H1 (cell line): ENCODE data around the gene SFXN4. TPM values are rescaled to one million over a fixed set of nuclear protein-coding genes. Genes with fewer than 3 reads are reported as not detected.

Experiments
- CTCF ChIA-PET: fragments of 300-600 bp; sonication (Branson Sonifier 250); formaldehyde crosslinking; loops from one replicate; lab custom pipeline; 2021; ENCODE audit not compliant: partially characterized antibody; lab: Charles Lee
- POLR2A ChIA-PET: fragments of 300-600 bp; sonication (Branson Sonifier 250); formaldehyde crosslinking; loops from one replicate; lab custom pipeline; 2021; ENCODE audit warnings: inconsistent platforms; ENCODE audit not compliant: partially characterized antibody; lab: Charles Lee
- DNase-seq, 2 experiments: peaks; one replicate each; pipeline versions ENCODE4 v3.0.0 to v3.0.0-alpha.2; 2010 to 2022; ENCODE audit warnings: low spot score in 2 of 2, low read depth in 1 of 2, mixed read lengths in 1 of 2
- FAIRE-seq: peaks from 2 replicates; lab custom pipeline; 2011; peaks lifted over from hg19 to GRCh38; lab: Jason Lieb, UNC
- H2AFZ ChIP-seq: 2 replicates; pipeline ENCODE4 v1.8.1; 2012; ENCODE audit warnings: low read length, inconsistent platforms
- H2AK5ac ChIP-seq: 2 replicates; pipeline ENCODE4 v1.6.1; 2013; ENCODE audit warnings: low read depth, low read length
- H2BK120ac ChIP-seq: replicated peaks from 2 replicates; pipeline ENCODE3; 2013; ENCODE audit warnings: low read depth, low read length, inconsistent platforms
- H2BK12ac ChIP-seq: 2 replicates; pipeline ENCODE4 v1.6.1; 2013; ENCODE audit warnings: low read depth, low read length
- H2BK15ac ChIP-seq: 2 replicates; pipeline ENCODE4 v1.6.1; 2013; ENCODE audit warnings: low read length
- H2BK20ac ChIP-seq: 2 replicates; pipeline ENCODE4 v1.6.1; 2013; ENCODE audit warnings: low read length
- H2BK5ac ChIP-seq: 2 replicates; pipeline ENCODE4 v1.6.1; 2013; ENCODE audit warnings: low read depth, low read length
- H3K14ac ChIP-seq: 2 replicates; pipeline ENCODE4 v1.6.1; 2013; ENCODE audit warnings: inconsistent platforms; ENCODE audit not compliant: insufficient read length
- H3K18ac ChIP-seq: 2 replicates; pipeline ENCODE4 v1.6.1; 2013; ENCODE audit warnings: low read length; ENCODE audit errors: extremely low read depth
- H3K23ac ChIP-seq: 2 replicates; pipeline ENCODE4 v1.6.1; 2013; ENCODE audit warnings: inconsistent platforms; ENCODE audit not compliant: insufficient read length
- H3K23me2 ChIP-seq: 2 replicates; pipeline ENCODE4 v1.6.1; 2013; ENCODE audit warnings: low read depth, low read length
- H3K27ac ChIP-seq: 2 replicates; pipeline ENCODE4 v1.6.1; 2011; ENCODE audit warnings: low read depth, low read length, inconsistent platforms
- H3K27me3 ChIP-seq, 4 experiments: replicated peaks in 1 of 4; 1 replicate in 1 of 4; 2 replicates in 3 of 4; pipeline versions ENCODE4 v1.6.1 to v1.8.1; 2011 to 2013; ENCODE audit warnings: low read length in 3 of 4, mild to moderate bottlenecking in 3 of 4, inconsistent platforms in 2 of 4, mixed read lengths in 2 of 4, moderate library complexity in 1 of 4; ENCODE audit not compliant: control insufficient read depth in 3 of 4, insufficient read depth in 3 of 4; ENCODE audit errors: extremely low read depth in 1 of 4
- H3K36me3 ChIP-seq, 4 experiments: 2 replicates each; pipeline versions ENCODE4 v1.6.1 to v1.8.1; 2011 to 2013; ENCODE audit warnings: mild to moderate bottlenecking in 4 of 4, low read length in 3 of 4, moderate library complexity in 2 of 4, control low read depth in 1 of 4, inconsistent platforms in 1 of 4; ENCODE audit not compliant: insufficient read depth in 4 of 4, control insufficient read depth in 2 of 4
- H3K4ac ChIP-seq: replicated peaks from 2 replicates; pipeline ENCODE3; 2013; ENCODE audit warnings: low read length, low read depth, mixed read lengths, inconsistent platforms; ENCODE audit not compliant: insufficient read length
- H3K4me1 ChIP-seq, 4 experiments: replicated peaks in 1 of 4; 1 replicate in 1 of 4; 2 replicates in 3 of 4; pipeline versions ENCODE4 v1.6.1 to v1.8.1; 2011 to 2013; ENCODE audit warnings: low read length in 3 of 4, inconsistent platforms in 2 of 4, mixed read lengths in 1 of 4; ENCODE audit not compliant: insufficient read depth in 4 of 4, control insufficient read depth in 3 of 4
- H3K4me2 ChIP-seq, 2 experiments: 2 replicates each; pipeline versions ENCODE4 v1.6.1 to v1.8.1; 2011 to 2013; ENCODE audit warnings: low read depth in 2 of 2, low read length in 2 of 2, control low read depth in 1 of 2, inconsistent platforms in 1 of 2, mild to moderate bottlenecking in 1 of 2; ENCODE audit not compliant: insufficient read depth in 1 of 2
- H3K4me3 ChIP-seq, 4 experiments: fragments of 200-600, 300-600 bp in 1 of 4; sonication (generic), shearing (Covaris generic), sonication (Bioruptor Twin) in 1 of 4; 2 replicates each; pipeline versions ENCODE4 v1.5.1 to v1.8.1; 2011 to 2016; ENCODE audit warnings: low read length in 4 of 4, low read depth in 3 of 4, control low read depth in 2 of 4, inconsistent platforms in 2 of 4, mild to moderate bottlenecking in 2 of 4, mixed read lengths in 1 of 4, moderate library complexity in 1 of 4; ENCODE audit not compliant: insufficient read depth in 2 of 4; ENCODE audit errors: extremely low read depth in 1 of 4
- H3K56ac ChIP-seq: replicated peaks from 2 replicates; pipeline ENCODE3; 2013; ENCODE audit warnings: low read depth, mild to moderate bottlenecking, mixed read lengths, low read length, inconsistent platforms; ENCODE audit not compliant: insufficient read length
- H3K79me1 ChIP-seq: 2 replicates; pipeline ENCODE4 v1.6.1; 2013; ENCODE audit warnings: low read depth, low read length, control low read depth
- H3K79me2 ChIP-seq, 2 experiments: 2 replicates each; pipeline versions ENCODE4 v1.6.1 to v1.8.1; 2012 to 2013; ENCODE audit warnings: low read length in 2 of 2, mild to moderate bottlenecking in 2 of 2, inconsistent platforms in 1 of 2; ENCODE audit not compliant: insufficient read depth in 2 of 2, control insufficient read depth in 1 of 2
- H3K9ac ChIP-seq, 4 experiments: replicated peaks in 1 of 4; 1 replicate in 1 of 4; 2 replicates in 3 of 4; pipeline versions ENCODE4 v1.6.1 to v1.8.1; 2011 to 2013; ENCODE audit warnings: low read depth in 3 of 4, low read length in 3 of 4, control low read depth in 2 of 4, mild to moderate bottlenecking in 2 of 4, moderate library complexity in 2 of 4, inconsistent platforms in 1 of 4; ENCODE audit errors: extremely low read depth in 1 of 4
- H3K9me3 ChIP-seq, 2 experiments: 2 replicates each; pipeline versions ENCODE4 v1.6.1 to v1.8.1; 2012 to 2013; ENCODE audit warnings: mild to moderate bottlenecking in 2 of 2, moderate library complexity in 2 of 2, control low read depth in 1 of 2, inconsistent platforms in 1 of 2, low read depth in 1 of 2, low read length in 1 of 2, mixed read lengths in 1 of 2; ENCODE audit not compliant: insufficient read depth in 2 of 2
- H4K20me1 ChIP-seq, 2 experiments: replicated peaks in 1 of 2; 2 replicates each; pipeline versions ENCODE3 to v1.8.1; 2011 to 2013; ENCODE audit warnings: inconsistent platforms in 2 of 2, low read length in 2 of 2, mild to moderate bottlenecking in 1 of 2; ENCODE audit not compliant: insufficient read depth in 2 of 2, control insufficient read depth in 1 of 2
- H4K5ac ChIP-seq: 2 replicates; pipeline ENCODE4 v1.6.1; 2013; ENCODE audit warnings: low read length, low read depth, mixed read lengths, inconsistent platforms; ENCODE audit not compliant: insufficient read length
- H4K8ac ChIP-seq: 2 replicates; pipeline ENCODE4 v1.8.0; 2013; ENCODE audit warnings: mild to moderate bottlenecking, moderate library complexity, low read length, inconsistent platforms; ENCODE audit not compliant: insufficient read depth; ENCODE audit errors: extremely low read depth
- H4K91ac ChIP-seq: replicated peaks from 2 replicates; pipeline ENCODE3; 2013; ENCODE audit warnings: low read length, mixed read lengths, inconsistent platforms; ENCODE audit not compliant: insufficient read length
- ASH2L ChIP-seq: fragments of 200-600, 300-600 bp; sonication (generic); IDR thresholded peaks from one replicate; pipeline ENCODE4 v1.7.1; 2017; ENCODE audit warnings: low read length
- BCL11A ChIP-seq, 2 experiments: IDR thresholded peaks; one replicate each; pipeline ENCODE4 v1.6.1; 2011; ENCODE audit warnings: low read depth in 2 of 2, low read length in 2 of 2, mild to moderate bottlenecking in 2 of 2
- CBX8 ChIP-seq: fragments of 300-800, 300-1000 bp; sonication (generic); IDR thresholded peaks from 2 replicates; pipeline ENCODE4 v1.7.1; 2016; ENCODE audit warnings: low read depth, low read length, borderline replicate concordance
- CHD1 ChIP-seq: IDR thresholded peaks from 2 replicates; pipeline ENCODE4 v1.6.1; 2012; ENCODE audit warnings: low read depth, low read length, improper control_type of control experiment
- CHD2 ChIP-seq: IDR thresholded peaks from 2 replicates; pipeline ENCODE4 v1.6.1; 2012; ENCODE audit warnings: low read length, improper control_type of control experiment
- GTF2F1 ChIP-seq: IDR thresholded peaks from 2 replicates; pipeline ENCODE4 v1.6.1; 2012; ENCODE audit warnings: low read depth, low read length, improper control_type of control experiment, borderline replicate concordance
- POU5F1 ChIP-seq: IDR thresholded peaks from 2 replicates; pipeline ENCODE4 v1.6.1; 2011; ENCODE audit warnings: low read depth, mild to moderate bottlenecking, low read length, moderate library complexity
- RXRA ChIP-seq: IDR thresholded peaks from 2 replicates; pipeline ENCODE4 v1.6.1; 2011; ENCODE audit warnings: low read depth, mild to moderate bottlenecking, low read length, moderate library complexity; ENCODE audit not compliant: insufficient read depth
- SIN3A ChIP-seq, 2 experiments: IDR thresholded peaks in 1 of 2; conservative IDR thresholded peaks in 1 of 2; 2 replicates each; pipeline ENCODE4 v1.6.1; 2011 to 2012; ENCODE audit warnings: low read length in 2 of 2, improper control_type of control experiment in 1 of 2, low read depth in 1 of 2, mild to moderate bottlenecking in 1 of 2
- SP4 ChIP-seq: IDR thresholded peaks from 2 replicates; pipeline ENCODE4 v1.6.1; 2012; ENCODE audit warnings: low read length, inconsistent platforms
- TAF7 ChIP-seq: optimal IDR thresholded peaks from 2 replicates; pipeline ENCODE3; 2011; ENCODE audit warnings: low read depth, mild to moderate bottlenecking, inconsistent platforms, low read length, moderate library complexity, borderline replicate concordance
- TBP ChIP-seq: IDR thresholded peaks from 2 replicates; pipeline ENCODE4 v1.6.1; 2011; ENCODE audit warnings: low read depth, low read length, improper control_type of control experiment
- TEAD4 ChIP-seq: IDR thresholded peaks from 2 replicates; pipeline ENCODE4 v1.6.1; 2012; ENCODE audit warnings: low read depth, low read length, inconsistent platforms, mixed read lengths
- YY1 ChIP-seq: IDR thresholded peaks from 2 replicates; pipeline ENCODE4 v1.6.1; 2011; ENCODE audit warnings: low read depth, mild to moderate bottlenecking, low read length
- WGBS, 2 experiments: shearing (Covaris generic) in 1 of 2; methylation state at CpG; one replicate each; pipeline versions ENCODE4 v1.1.6 to v1.1.7; 2013 to 2015; ENCODE audit warnings: low lambda C conversion rate in 2 of 2, mixed read lengths in 2 of 2, inconsistent platforms in 1 of 2, low coverage in 1 of 2, missing lambda C conversion rate in 1 of 2; ENCODE audit not compliant: insufficient replicate concordance in 2 of 2, insufficient coverage in 1 of 2, insufficient read length in 1 of 2; ENCODE audit errors: extremely low coverage in 1 of 2, missing lambda C conversion rate in 1 of 2; 5-methylcytosine and 5-hydroxymethylcytosine counted together
- polyA plus RNA-seq, 7 experiments: library from polyadenylated mRNA; depleted of rRNA in 3 of 7; stranded (reverse) in 5 of 7; unstranded in 2 of 7; fragments of >200 nt in 5 of 7; fragments of 200-250 nt in 2 of 7; gene quantifications; 1 replicate in 5 of 7; 2 replicates in 1 of 7; 4 replicates in 1 of 7; pipeline versions ENCODE4 v1.2.1 to v1.2.3, GENCODE V29; 2011 to 2013; ENCODE audit warnings: missing spikeins in 2 of 7, mixed read lengths in 2 of 7
- total RNA-seq: library from RNA; stranded (reverse); fragmentation: NEBNext Ultra II Directional; extraction: Animal tissue kit (Norgen Biotek cat#: 25700); gene quantifications from 2 replicates; pipeline ENCODE4 v1.2.1, GENCODE V29; 2021
- TF ChIP-seq, protein P1 (sequence below): IDR thresholded peaks from 2 replicates; pipeline ENCODE4 v1.6.1; 2012; ENCODE audit warnings: inconsistent platforms

Gene SFXN4
- total and polyA plus RNA-seq, 2 of the 8 experiments (the other 6 are each of a cell fraction or from before 2014, with no cell fraction given) = 15.4 to 21.6 TPM

DNA sequence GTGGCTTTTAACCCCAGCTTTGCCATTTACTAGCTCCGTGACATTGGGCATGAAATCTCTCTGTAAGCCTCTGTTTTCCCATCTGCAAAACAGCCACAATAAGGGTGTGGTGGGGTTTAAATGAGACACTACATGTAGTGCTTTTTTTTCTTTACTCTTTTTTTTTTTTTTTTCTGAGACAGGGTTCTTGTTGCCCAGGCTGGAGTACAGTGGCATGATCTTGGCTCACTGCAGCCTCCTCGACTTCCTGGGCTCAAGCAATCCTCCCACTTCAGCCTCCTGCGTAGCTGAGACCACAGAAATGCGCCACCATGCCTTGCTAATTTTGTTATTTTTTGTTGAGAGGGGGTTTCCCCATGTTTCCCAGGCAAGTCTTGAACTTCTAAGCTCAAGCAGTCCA is 69.9 kb downstream of the SFXN4 start:
- Histone ChIP-seq H4K20me1 (no peaks in the 10 kb centered on the region), H4K91ac (no peak overlapping the region), H3K4ac (no peak overlapping the region), H3K9ac (no peak overlapping the region), H2BK5ac (no peak overlapping the region), H2AK5ac (no peak overlapping the region), H4K8ac (no peak overlapping the region), H3K23ac (no peak overlapping the region), H3K79me2 (no peaks in the 10 kb centered on the region), H3K36me3 (no peaks in the 10 kb centered on the region), H3K14ac (no peak overlapping the region), H3K27me3 (no peaks in the 10 kb centered on the region), H4K5ac (no peak overlapping the region), H3K23me2 (no peaks in the 10 kb centered on the region), H3K9me3 (no peaks in the 10 kb centered on the region), H3K4me1 (no peaks in the 10 kb centered on the region), H2BK120ac (no peak overlapping the region), H3K56ac (no peak overlapping the region), H3K79me1 (no peaks in the 10 kb centered on the region), H3K18ac (no peak overlapping the region), H3K4me3 (no peak overlapping the region), H2BK20ac (no peak overlapping the region), H2BK15ac (no peak overlapping the region), H3K27ac (no peak overlapping the region), H2AFZ (no peak overlapping the region), H3K4me2 (no peak overlapping the region), H2BK12ac (no peak overlapping the region)
- no peak for DNase-seq
- WGBS, 2 experiments = 85% methylated on average over 4 of the region's 4 CpGs; no CpG with 5 or more reads in 1 of the 2 experiments
- ChIA-PET CTCF (interaction anchor here (1.1 to 3.9 kb wide), 2 partner anchors 10 to 66 kb away, joined by 3 to 16 read pairs; no protein-coding TSS in a partner anchor), POLR2A (interaction anchor here (0.7 to 2.7 kb wide), 3 partner anchors 8 to 120 kb away, joined by 3 to 10 read pairs (median 5); partner anchors contain the start of gene DENND10)
- FAIRE-seq = no peak
- no peak for TF ChIP-seq TAF7
- no peak for TF ChIP-seq GTF2F1
- no peak for TF ChIP-seq POU5F1
- no peak for TF ChIP-seq TBP
- TF ChIP-seq CHD2 = no peak
- no peak for TF ChIP-seq ASH2L
- no peak for TF ChIP-seq SIN3A (conservative IDR thresholded peaks at IDR 0.05 in 1 of 2, IDR thresholded peaks at IDR 0.05 in 1 of 2; ENCODE audit: low read depth in 1 of 2, low read length in 2 of 2)
- TF ChIP-seq CBX8 = no peak
- TF ChIP-seq BCL11A (IDR thresholded peaks at IDR 0.05; ENCODE audit: low read depth in 2 of 2, low read length in 2 of 2) = no peak
- no peak for TF ChIP-seq YY1
- TF ChIP-seq, protein P1, sequence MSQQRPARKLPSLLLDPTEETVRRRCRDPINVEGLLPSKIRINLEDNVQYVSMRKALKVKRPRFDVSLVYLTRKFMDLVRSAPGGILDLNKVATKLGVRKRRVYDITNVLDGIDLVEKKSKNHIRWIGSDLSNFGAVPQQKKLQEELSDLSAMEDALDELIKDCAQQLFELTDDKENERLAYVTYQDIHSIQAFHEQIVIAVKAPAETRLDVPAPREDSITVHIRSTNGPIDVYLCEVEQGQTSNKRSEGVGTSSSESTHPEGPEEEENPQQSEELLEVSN = no peak
- TF ChIP-seq CHD1 = no peak
- TF ChIP-seq RXRA = no peak
- TF ChIP-seq SP4 = no peak
- no peak for TF ChIP-seq TEAD4
